Measurements from ENCODE around the gene OPALIN.

OPALIN gene

GRCh38 chr10:96366508-96366907, 7.7 kb upstream of the OPALIN start:
- DNase-seq (ENCODE audit: low spot score) = peak; percentile 28
- Histone ChIP-seq H3K4me3 (no peak overlapping the region), H3K27ac (no peak overlapping the region)
- TF ChIP-seq CTCF (IDR thresholded peaks at IDR 0.05) = no peak

- DNase-seq (ENCODE audit: low spot score) = no peak
These were observed 6.8 kb upstream of the OPALIN start for GRCh38 chr10:96365571-96365970.

GRCh38 chr10:96360766-96361165, 2.0 kb upstream of the OPALIN start:
- DNase-seq (ENCODE audit: low spot score) = no peak
- Histone ChIP-seq H3K27ac (no peak overlapping the region), H3K4me3 (no peak overlapping the region)
- no peak for TF ChIP-seq CTCF (IDR thresholded peaks at IDR 0.05)

More at GRCh38 chr10:96365571-96365970, 6.8 kb upstream of the OPALIN start:
- TF ChIP-seq CTCF (IDR thresholded peaks at IDR 0.05) = no peak
- no peak overlapping the region for H3K27ac ChIP-seq
- H3K4me3 ChIP-seq = no peak overlapping the region

- no peak for TF ChIP-seq CTCF (IDR thresholded peaks at IDR 0.05)
- DNase-seq (ENCODE audit: low spot score) = peak; percentile 52
- Histone ChIP-seq H3K4me3 (no peak overlapping the region), H3K27ac (no peak overlapping the region)
These were observed 1.5 kb upstream of the OPALIN start for GRCh38 chr10:96360331-96360730.

GRCh38 chr10:96359616-96360015, 814 bp upstream of the OPALIN start:
- peak; percentile 9 for DNase-seq (ENCODE audit: low spot score)
- no peak overlapping the region for H3K4me3 ChIP-seq
- TF ChIP-seq CTCF (IDR thresholded peaks at IDR 0.05) = no peak
- H3K27ac ChIP-seq = no peak overlapping the region

GRCh38 chr10:96357038-96357620, 1.7 kb downstream of the OPALIN start:
- no peak for DNase-seq (ENCODE audit: low spot score)
- H3K27ac ChIP-seq = no peak overlapping the region
- TF ChIP-seq CTCF (IDR thresholded peaks at IDR 0.05) = no peak
- no peak overlapping the region for H3K4me3 ChIP-seq

- Histone ChIP-seq H3K27ac (no peak overlapping the region), H3K4me3 (no peak overlapping the region)
- TF ChIP-seq CTCF (IDR thresholded peaks at IDR 0.05) = no peak
- peak; percentile 45 for DNase-seq (ENCODE audit: low spot score)
These were observed 6.2 kb downstream of the OPALIN start for GRCh38 chr10:96352582-96352981.
